NCI-H2081 (cell line): ENCODE data around the gene RFTN1.

Source experiments
- DNase-seq, 2 experiments: peaks; one replicate each; lab custom pipeline; 2025; lab: John Stamatoyannopoulos, UW

Gene RFTN1

DNA sequence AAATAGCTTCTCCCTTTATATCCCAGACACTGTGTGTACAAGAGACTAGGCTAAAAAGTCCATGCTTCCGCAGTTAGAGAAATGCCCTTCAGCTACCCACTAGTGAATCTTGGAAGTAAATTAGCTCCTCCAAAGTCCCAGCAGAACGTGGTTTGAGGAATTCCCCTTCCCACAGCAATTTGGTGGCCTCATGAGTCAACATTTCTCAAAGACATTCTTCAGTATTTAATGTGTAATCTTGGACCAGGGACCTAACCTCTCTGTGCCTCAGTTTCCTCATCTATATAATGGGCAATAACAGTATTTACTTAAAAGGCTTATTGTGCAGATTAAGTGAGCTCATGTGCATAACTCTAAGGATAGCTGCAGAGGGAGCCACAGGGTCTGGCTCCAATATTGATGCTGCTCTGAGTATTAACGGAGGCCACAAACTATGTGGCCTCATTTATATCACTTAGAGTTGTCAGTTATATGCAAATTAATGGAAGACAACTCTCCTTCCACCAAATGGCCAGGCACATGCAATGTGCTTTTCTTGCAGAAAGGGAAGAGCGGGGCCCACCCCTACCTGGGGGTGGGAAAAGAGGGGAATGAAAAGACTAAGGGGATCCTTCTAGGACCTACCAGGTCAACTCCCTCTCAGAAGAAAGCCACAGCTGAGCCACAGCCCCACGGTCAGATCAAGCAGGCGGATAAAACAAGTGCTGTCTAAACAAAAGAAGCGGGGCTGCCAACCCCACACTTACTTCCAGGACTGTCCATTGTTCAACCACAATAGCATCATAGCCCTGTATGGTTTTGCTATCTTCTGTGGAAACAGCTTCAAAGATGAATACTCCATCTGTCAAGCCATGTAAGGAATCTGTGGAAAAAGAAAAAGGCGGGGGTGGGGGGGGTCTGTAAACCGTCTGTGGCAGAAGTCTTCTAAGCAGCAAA is 156.0 kb downstream of the RFTN1 start:
- DNase-seq, result no peak

DNA sequence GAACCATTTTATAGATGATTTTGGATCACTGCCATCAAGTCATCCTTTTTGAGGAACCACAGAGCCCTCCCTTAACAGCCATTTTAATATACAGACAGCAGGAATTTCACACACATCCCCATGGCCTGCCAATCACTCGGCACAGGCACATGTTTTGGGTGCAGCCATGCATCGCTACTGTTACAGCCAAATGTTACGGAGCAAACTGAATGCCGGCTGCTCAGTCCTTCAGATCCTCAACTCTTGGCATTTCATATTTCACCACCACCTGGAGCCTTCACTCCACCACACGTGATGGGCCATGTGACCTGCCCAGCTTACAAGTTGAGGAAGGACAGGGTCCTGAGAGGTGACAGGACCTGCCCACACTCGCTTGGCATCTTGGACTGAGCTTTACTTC is 157.7 kb downstream of the RFTN1 start:
- DNase-seq, result no peak

DNA sequence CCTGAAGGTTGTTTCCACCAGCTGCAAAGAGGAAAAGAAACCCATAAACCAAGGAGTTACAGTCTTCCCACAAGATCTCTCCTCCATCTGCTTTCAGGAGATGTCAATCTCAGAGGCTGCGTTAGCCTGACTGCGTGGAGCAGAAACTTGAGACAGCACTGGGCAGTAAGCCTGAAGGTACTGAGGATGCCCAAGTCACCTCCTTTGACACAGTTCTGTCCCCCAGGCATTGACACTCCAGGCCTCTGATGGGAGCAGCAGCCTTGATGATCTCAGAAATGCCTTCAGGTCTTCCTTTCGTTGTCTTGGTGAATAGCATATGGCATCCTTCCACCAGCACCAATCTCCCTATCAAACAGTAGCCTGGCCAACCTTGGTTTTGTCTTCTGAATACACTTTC is 159.2 kb downstream of the RFTN1 start:
- no peak for DNase-seq

DNA sequence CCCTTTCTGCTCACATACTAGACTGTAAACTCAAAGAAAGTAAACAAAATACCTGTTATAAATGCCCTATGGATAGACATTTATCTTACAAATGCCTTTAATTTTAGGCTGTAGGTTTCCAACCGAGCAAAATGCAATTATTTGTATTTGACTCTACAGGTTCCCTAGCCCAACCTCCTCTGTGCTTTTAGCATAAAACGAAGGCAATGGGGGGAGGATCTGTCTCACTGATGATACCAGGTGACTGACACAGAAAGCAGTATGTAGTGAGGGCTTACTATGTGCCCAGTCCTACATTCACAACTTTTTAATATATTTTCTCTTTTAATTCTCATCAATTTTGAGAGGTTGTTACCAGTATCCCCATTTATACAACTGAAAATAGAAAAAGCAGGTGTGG is 161.1 kb downstream of the RFTN1 start:
- DNase-seq, result peak in 1 of 2 experiments; percentile 64

DNA sequence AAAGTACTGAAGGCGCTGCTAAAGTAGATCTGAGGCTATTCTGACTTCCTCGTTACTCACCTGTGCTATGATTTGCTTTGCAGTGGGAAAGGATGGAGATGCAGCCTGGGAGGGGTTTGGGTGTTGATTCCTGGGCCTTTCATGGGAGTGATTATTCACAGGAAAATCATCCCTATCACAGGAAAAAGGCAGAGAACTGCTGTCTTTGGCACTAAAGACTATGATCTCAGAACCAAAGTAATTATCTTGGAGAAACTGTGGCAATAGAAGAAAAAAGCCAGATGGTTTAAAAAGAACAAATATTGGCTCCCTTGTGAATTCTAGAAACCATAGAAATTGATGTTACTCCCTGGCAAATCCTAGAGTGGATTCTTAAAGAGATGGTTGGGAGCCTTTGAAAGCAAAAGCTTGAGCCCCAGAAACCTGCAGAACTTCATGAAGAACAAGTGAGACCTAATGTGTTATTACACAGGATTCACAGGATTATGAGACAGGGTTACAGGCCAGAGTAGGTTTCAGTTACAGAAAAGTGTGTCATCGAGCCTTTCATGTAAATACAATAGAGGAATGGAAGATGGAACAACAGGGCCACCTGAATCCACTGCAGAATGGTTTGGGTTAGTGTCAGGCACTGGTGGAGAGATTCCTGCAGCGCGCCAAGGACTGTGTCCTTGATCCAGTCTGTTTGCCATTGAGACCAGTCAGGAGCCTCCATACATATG is 162.7 kb downstream of the RFTN1 start:
- DNase-seq, result no peak

DNA sequence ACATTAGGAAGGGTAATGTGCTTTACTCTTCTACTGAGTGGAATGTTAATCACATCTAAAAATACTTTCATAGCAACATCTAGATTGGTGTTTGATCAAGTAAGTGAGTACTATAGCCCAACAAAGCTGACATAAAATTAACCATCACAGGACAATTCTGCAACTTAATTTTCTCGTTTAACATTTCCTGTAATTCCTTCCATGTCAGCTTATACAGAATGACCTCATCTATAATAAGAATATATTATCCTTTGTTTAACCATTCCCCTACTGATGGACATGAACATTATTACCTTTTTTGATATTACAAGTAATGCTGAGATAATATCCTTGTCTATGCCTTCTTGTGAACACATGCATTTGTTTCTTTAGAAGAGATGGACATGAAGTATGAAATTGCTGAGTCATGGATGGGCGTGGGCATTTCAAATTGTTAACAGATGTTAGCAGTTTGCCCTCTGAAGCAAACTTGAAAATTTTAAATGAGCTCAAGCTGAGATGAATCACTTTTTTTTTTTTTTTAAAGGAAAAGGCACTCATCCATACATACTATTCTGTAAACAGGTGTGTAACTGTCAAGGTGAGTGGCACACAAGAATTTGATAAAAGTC is 163.4 kb downstream of the RFTN1 start:
- DNase-seq, result no peak

DNA sequence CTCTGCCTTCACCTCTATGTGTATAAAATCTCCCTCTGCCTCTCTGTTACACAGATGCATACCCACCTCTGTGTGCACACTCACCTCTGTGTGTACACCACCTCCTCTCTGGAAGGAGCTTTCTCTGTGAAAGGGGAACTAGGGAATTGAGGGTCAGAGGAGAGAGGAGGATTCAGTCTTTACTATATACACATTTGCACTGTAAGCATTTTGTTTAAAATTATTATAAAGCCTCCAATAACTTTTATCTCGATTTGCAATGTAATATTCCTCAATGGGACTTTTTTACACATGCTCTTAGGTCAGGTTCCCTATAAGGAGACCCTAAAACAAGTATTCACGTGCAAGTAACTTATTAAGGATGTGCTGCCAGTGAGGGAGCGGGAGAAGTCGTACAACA is 166.0 kb downstream of the RFTN1 start:
- DNase-seq, result no peak

DNA sequence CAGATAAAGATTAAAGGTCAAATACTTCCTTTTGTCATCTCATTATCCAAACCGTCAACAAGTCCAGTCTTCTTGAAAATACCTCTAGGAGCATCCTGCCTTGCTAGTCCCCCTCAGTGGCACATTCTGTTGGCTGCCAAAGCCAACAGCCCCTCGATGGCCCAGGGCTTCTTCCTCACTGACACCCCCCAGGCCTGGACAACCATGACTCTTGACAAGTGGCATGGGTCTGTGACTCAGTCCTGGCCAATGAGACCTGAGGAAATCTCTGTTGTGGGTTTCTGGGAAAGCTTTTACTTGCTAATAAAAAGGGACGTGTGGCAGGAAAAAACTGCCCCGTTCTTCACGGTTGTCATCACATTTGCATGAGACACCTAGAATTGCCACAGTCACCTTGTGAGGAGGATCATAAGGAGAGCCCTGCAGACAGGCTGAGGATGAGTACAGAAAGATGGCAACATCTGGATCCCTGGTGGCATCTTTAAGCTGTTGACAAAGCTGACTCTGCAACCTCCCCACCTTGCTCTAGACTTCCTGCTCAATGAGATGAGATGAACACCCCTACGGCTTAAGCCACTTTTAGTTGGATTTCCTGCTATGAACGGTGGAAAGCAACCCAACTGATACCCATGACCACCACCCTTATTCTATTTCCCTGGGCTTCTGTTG is 167.0 kb downstream of the RFTN1 start:
- DNase-seq, result no peak

DNA sequence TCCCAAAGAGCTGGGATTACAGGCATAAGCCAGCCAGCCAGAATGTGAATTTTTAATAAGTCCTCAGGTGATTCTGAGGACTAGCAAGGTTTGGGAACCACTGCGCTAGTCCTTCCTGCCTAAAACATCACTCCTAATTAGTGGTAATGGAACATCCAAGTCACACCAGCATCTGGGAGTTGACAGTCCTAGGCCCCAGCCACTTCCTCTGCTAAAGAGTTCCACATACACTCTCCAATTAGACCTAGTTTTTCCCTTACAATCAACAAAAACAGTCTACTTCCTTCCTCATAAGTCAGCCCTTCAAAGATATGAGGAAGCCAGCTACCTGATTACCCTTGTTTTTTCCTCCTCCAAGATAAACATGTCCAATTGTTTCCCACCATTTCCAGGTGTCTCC is 170.4 kb downstream of the RFTN1 start:
- no peak for DNase-seq

DNA sequence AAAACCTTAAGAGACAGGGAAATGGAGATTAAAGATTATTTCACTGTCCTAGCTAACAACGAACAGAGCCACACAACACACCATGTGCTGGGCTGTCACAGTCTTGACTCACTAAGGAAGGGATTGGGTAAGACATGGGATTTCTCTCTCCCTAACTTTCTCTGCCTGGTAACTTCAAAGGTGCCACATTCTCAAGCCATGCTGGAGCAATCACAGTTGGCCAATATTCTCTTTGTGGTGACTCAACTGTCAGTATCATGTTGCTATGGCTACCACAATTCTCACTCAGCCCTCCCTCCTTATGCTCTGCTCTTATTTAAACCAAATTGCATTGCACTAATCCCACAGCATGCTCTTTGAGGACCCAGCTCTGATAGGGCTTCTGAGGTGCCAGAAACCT is 174.5 kb downstream of the RFTN1 start:
- no peak for DNase-seq

DNA sequence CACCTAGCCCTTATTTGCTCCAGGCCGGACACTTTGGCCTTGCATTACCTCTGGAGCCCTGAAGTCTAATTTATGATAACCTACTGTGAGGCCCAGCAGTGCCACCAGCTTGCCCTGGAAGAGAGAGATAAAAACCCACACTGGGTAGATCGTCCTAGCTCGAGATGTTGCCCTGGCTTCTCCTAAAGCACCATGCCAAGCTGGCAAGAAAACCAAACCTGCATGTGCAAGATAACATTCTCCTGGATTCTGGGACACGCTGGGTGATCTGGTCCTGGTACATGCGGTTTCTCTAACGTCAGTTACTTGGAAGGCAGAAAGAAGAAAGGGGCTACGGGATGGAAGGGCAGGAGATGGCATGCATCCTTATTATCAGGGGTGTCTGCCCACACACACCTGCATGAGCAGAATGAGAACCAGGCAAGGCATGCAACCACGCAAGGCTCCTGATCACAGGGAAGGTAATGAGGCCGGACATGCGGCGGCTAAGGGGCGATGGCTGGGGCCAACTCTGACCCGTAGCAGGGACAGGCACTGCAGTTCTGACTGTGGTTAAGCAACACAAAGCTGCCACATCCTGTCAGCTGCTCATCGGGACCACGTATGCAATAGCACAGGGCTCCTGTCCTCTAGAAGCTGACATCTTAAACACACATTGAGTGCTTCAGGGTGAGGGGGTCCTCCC is 175.5 kb downstream of the RFTN1 start:
- no peak for DNase-seq

DNA sequence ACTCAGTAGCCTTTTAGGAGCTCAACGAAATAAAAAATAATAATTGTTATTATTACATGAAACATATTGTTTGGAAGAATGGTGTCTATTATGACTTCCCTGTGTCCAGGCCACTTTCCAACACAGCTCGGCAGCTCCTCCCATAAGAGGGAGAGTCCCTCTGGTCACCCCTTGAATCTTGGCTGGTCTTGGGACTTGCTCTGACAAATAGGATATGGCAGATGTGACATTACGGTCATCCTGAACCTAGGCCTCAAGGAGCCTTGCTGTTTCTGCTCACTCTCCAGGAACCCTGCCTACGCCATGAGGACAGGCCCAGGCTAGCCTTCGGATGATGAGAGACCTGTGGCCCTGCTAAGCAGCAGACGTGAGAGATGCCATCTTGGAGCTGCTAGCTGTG is 176.7 kb downstream of the RFTN1 start:
- no peak for DNase-seq

DNA sequence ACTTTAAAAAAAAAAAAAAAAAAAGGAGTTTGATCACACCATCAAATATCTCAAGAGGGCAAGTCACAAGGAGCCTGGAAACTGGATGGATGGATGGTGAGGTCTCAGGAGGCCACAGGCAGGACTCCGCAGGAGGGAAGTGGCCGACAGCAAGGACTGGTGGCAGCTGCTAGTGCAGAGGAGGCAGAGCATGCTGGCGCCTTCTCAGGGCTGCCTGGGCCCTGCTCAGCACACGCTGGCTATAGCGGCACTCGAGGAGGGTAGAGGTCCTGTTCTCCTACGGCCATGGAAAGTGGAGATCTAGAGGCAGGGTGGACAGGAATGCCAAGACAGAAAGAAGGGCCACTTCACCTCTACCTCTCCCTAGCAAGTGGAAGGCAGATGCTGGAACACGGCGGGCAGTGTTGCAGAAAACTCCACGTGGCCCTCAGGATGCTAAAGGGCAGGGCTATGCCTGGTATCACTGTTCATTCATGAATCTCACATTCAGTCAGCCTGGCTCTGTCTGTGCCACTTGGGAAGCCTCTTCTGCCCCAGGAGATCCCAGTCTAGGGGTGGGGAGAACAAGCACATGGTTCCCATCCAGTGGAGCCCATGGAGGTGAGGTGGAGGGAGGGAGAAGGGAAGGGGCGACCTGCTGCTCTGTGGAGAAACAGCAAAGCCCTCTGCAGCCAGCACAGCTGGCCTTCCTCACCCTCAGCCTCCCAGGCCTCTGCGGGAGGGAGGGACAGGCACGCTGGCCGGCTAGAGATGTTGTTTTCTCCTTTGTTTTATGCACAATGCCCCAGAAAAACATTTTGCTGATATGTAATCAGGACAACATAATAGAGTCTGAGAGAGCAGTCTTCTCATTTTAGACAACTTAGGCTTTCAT is 177.5 kb downstream of the RFTN1 start:
- DNase-seq, result no peak

DNA sequence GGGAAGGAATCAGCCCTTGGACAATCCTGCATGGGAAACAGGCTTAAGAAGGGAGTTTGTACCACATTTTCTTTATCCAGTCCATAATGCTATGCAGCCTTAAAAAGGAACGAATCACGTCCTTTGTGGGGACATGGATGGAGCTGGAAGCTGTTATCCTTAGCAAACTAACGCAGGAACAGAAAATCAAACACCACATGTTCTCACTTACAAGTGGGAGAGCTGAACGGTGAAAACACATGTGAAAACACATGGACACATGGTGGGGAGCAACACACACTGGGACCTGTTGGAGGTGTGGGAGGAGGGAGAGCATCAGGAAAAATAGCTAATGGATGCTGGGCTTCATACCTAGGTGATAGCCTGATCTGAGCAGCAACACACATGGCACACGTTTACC is 178.2 kb downstream of the RFTN1 start:
- DNase-seq, result no peak

DNA sequence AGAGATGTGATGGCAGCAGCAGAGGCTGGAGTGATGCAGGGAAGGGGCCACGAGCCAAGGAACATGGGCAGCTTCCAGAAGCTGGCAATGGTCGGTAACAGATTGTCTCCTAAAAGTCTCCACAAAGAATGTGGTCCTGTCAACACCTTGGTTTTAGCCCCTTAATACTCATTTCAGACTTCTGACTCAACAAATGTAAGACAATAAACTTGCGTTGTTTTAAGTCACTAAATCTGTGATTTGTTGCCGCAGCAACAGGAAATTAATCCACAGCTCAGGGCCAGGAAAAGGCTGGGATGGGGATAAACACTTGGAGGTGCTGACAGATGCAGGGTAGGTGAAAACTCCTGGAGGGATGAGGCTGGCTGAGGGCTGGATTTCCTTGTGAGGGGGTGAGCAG is 178.6 kb downstream of the RFTN1 start:
- DNase-seq, result no peak

DNA sequence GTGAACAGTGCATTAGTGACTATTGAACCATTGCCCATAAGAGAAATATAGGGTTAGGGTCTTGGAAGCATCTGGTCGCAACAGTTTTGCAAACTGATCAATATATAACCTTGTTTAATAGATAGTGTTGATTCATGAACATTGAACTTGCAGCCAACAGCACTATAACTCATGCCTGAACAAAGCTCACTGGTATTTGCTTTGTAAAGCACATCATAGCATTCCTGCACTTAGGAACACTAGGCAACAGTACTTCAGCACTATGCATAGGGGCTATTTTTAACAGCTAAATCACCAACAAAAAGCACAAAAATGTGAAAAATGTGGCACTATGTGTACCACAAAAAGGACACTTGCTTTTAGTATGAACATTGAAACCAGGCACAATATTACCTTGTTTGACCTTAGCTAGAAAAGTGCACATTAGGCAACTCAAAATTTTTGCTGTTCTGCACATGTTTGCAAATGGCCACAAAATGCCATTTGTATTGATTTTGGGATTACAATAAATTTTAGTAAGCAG is 180.5 kb downstream of the RFTN1 start:
- no peak for DNase-seq

DNA sequence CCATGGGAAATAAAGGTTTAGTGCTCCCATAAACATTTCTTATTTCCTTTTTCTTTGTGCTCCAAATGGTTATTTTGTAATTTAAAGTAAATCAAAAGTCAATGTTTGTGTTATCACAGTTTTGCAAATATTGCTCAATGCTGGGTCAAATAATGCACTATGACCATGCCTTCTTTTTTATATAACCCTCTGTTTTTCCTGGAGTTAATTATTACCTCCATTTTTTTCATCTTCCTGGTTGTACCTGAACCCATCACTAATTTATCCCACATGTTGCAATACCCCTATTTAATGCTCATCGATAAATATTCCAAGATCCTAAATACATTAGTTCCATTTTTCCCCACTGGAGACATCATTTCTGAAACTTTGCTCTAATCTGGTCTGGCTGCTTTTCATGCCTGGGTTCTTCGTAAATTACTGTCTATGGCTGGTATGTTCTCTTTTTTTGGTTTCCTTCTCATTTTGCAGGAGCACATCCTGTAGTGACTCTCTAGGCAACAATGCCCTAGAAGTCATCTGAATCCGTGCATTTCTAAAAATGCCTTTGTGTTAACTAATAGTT is 182.1 kb downstream of the RFTN1 start:
- DNase-seq, result no peak

DNA sequence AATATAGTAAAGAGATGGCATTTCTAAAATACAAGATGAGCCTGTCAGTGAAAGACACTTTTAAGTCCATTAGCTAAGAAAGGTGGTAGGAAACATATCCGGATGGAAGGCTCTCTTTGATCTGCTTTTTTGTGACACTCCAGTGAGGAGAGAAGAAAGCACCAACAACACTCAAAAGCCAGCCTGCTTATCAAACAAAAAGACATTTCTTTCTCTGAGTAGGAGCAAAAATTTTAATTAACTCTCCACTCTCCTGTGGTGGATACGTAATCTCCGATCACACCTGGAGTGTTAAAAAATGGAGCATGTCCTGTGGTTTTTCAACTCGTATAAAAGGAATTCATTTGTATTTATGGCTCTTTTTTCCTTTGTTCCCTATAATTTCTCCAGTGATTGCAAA is 183.1 kb downstream of the RFTN1 start:
- no peak for DNase-seq

DNA sequence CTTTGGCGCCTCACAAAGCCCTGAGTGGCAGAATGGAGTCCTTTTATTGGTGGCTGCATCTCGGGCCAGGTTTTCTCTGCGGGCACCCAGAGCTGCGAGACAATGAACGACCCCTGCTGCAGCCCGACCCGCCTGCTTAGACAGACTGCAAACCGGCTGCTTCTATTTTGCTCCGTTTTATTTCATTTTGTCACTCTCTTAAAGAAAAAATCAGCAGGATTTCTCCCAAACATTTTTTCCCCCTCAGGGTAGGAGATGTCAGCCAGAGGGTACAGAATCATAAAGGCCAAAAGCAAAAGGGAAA is 183.7 kb downstream of the RFTN1 start:
- DNase-seq, result no peak

DNA sequence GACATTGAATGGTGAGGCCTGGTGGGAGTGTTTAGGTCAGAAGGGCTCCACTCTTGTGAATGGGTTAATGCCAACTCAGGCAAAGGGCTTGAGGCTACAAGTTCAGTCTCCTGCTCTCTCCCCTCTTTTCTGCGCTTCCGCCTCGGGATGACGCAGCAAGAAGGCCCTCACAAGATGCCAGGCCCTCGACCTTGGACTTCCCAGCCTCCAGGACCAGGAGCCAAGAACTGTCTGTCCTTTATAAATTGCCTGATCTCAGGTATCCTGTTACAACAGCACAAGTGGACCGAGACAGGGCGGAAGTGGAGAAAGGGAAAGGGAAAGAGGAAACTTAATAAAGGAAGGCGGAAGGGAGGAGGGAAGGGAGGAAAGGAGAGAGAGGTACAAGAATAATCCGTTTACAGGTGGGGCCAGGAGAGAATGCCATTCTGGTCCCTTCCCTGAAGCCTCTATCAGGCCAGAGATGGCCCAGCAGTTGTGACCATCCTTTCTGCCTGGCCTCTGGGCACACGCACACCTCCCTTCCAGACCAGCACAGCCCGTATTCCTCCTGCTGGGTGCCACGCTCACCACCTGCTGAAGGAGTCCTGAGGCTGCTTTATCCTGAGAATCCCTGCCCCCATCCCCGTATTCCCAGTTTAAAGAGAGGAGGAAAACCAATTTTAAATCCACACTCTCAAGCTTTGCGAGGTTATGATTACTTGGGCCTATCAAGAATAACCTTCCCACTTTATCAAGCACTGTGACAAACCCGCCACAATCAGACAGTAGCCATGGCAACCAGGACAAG is 184.3 kb downstream of the RFTN1 start:
- no peak for DNase-seq
